Measurements from ENCODE around the gene SFXN5.

DNA sequence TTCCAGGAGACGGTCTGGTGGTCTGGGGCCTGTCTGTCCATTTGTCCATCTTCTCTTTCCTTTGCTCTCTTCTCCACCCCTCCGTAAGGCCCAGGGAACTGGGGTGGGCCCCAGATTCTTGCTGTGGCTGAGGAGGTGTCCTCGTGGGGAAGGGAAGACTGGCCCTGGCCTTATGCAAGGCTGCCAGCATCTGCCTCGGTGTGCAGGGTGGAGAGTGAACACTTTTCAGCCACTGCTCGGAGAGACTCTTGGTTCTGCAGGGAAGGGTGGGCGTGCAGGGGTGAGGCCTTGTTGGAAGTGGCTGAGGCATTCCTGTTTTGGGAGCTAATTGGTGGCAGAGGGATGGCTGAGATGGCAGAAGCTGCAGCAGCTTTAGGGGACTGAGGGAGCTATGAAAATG, 131.2 kb downstream of the SFXN5 start:
- TF ChIP-seq, protein P1, sequence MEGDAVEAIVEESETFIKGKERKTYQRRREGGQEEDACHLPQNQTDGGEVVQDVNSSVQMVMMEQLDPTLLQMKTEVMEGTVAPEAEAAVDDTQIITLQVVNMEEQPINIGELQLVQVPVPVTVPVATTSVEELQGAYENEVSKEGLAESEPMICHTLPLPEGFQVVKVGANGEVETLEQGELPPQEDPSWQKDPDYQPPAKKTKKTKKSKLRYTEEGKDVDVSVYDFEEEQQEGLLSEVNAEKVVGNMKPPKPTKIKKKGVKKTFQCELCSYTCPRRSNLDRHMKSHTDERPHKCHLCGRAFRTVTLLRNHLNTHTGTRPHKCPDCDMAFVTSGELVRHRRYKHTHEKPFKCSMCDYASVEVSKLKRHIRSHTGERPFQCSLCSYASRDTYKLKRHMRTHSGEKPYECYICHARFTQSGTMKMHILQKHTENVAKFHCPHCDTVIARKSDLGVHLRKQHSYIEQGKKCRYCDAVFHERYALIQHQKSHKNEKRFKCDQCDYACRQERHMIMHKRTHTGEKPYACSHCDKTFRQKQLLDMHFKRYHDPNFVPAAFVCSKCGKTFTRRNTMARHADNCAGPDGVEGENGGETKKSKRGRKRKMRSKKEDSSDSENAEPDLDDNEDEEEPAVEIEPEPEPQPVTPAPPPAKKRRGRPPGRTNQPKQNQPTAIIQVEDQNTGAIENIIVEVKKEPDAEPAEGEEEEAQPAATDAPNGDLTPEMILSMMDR (IDR thresholded peaks at IDR 0.05; ENCODE audit: insufficient read depth, low read length, poor library complexity, severe bottlenecking): no peak
- TF ChIP-seq EZH2phosphoT487 (conservative IDR thresholded peaks at IDR 0.05; ENCODE audit: low read length): no peak
